HCT116 (cell line): ENCODE data around the gene SACM1L. TPM values are rescaled to one million over a fixed set of nuclear protein-coding genes. Genes with fewer than 3 reads are reported as not detected.

ENCODE experiments used
- ATAC-seq: fragments of 200-7000 bp; cut with Tn5 transposase; 2 replicates; pipeline ENCODE4 v1.9.1; 2020; ENCODE audit warnings: mild to moderate bottlenecking, moderate library complexity
- BruUV-seq: library from RNA; stranded (reverse); fragments of 400-500 nt; replicated peaks from 2 replicates; lab custom pipeline; 2021; lab: Mats Ljungman, UMichigan
- CTCF ChIA-PET: fragments of 300-600 bp; sonication (Branson Sonifier 250); formaldehyde crosslinking; loops from one replicate; lab custom pipeline; 2021; ENCODE audit warnings: antibody characterized with exemption; lab: Charles Lee
- POLR2A ChIA-PET: fragments of 300-600, 350-600 bp; sonication (Branson Sonifier 250); formaldehyde crosslinking; loops from one replicate; lab custom pipeline; 2021; ENCODE audit warnings: antibody characterized with exemption; lab: Charles Lee
- RAD21 ChIA-PET, 2 experiments: fragments of 300-600 bp; sonication (Branson Sonifier 250); formaldehyde crosslinking; loops; one replicate each; lab custom pipeline; 2023; ENCODE audit warnings: low total read pairs in 2 of 2; ENCODE audit not compliant: uncharacterized antibody in 2 of 2, unreplicated experiment in 2 of 2, low non-redundant PET in 1 of 2; lab: Charles Lee
- DNase-seq: peaks from one replicate; pipeline ENCODE4 v3.0.0-alpha.2; 2010; ENCODE audit warnings: low read depth, low spot score
- H2AFZ ChIP-seq: fragments of 200-600 bp; shearing (Covaris generic), sonication (generic); 2 replicates; pipeline ENCODE4 v1.6.1; 2017; ENCODE audit warnings: low read depth, mixed run types, mixed read lengths, antibody characterized with exemption, low read length; ENCODE audit not compliant: poor library complexity, severe bottlenecking
- H3K27ac ChIP-seq: 2 replicates; pipeline ENCODE4 v1.5.1; 2012; ENCODE audit warnings: low read depth, low read length
- H3K27me3 ChIP-seq: fragments of 200-600 bp; sonication (generic); 2 replicates; pipeline ENCODE4 v1.6.1; 2016; ENCODE audit warnings: mixed run types, low read length, mixed read lengths; ENCODE audit not compliant: insufficient read depth
- H3K36me3 ChIP-seq, 2 experiments: fragments of 200-500 bp in 1 of 2; fragments of 200-600 bp in 1 of 2; sonication (Bioruptor generic) in 1 of 2; sonication (generic) in 1 of 2; 2 replicates each; pipeline versions ENCODE4 v1.5.1 to v1.6.1; 2014 to 2016; ENCODE audit warnings: low read length in 2 of 2, inconsistent platforms in 1 of 2, mixed read lengths in 1 of 2, mixed run types in 1 of 2; ENCODE audit not compliant: insufficient read depth in 2 of 2, control insufficient read depth in 1 of 2
- H3K4me1 ChIP-seq, 2 experiments: fragments of 200-600 bp in 1 of 2; sonication (generic) in 1 of 2; 2 replicates each; pipeline versions ENCODE4 v1.5.1 to v1.6.1; 2012 to 2017; ENCODE audit warnings: low read length in 2 of 2, inconsistent platforms in 1 of 2, mild to moderate bottlenecking in 1 of 2, mixed read lengths in 1 of 2, mixed run types in 1 of 2, moderate library complexity in 1 of 2; ENCODE audit not compliant: insufficient read depth in 2 of 2, control insufficient read depth in 1 of 2
- H3K4me2 ChIP-seq: fragments of 200-600 bp; sonication (generic); 2 replicates; pipeline ENCODE4 v1.6.1; 2017; ENCODE audit warnings: mixed run types, low read length, mixed read lengths
- H3K4me3 ChIP-seq, 2 experiments: fragments of 200-600 bp in 1 of 2; sonication (generic) in 1 of 2; replicated peaks in 1 of 2; 2 replicates each; pipeline ENCODE4 v1.5.1; 2011 to 2016; ENCODE audit warnings: low read length in 2 of 2, control low read depth in 1 of 2, low read depth in 1 of 2, mild to moderate bottlenecking in 1 of 2, mixed read lengths in 1 of 2, mixed run types in 1 of 2
- H3K79me2 ChIP-seq: fragments of 200-600 bp; sonication (generic); 2 replicates; pipeline ENCODE4 v1.6.1; 2017; ENCODE audit warnings: mild to moderate bottlenecking, mixed run types, low read length, moderate library complexity, mixed read lengths; ENCODE audit not compliant: insufficient read depth
- H3K9ac ChIP-seq: fragments of 200-600 bp; sonication (generic); 2 replicates; pipeline ENCODE4 v1.6.1; 2016; ENCODE audit warnings: low read length, mixed read lengths
- H3K9me2 ChIP-seq: fragments of 200-600 bp; sonication (generic), shearing (Covaris generic); 2 replicates; pipeline ENCODE4 v1.6.1; 2017; ENCODE audit warnings: mixed run types, mild to moderate bottlenecking, moderate library complexity; ENCODE audit not compliant: insufficient read depth
- H3K9me3 ChIP-seq, 2 experiments: fragments of 200-500 bp in 1 of 2; fragments of 200-600 bp in 1 of 2; sonication (Bioruptor generic) in 1 of 2; sonication (generic) in 1 of 2; 2 replicates each; pipeline ENCODE4 v1.6.1; 2014 to 2017; ENCODE audit warnings: low read length in 2 of 2, mixed read lengths in 2 of 2, inconsistent platforms in 1 of 2, low read depth in 1 of 2, mild to moderate bottlenecking in 1 of 2, mixed run types in 1 of 2, moderate library complexity in 1 of 2; ENCODE audit not compliant: control insufficient read depth in 1 of 2, insufficient read depth in 1 of 2
- H4K20me1 ChIP-seq: fragments of 200-600 bp; sonication (generic), shearing (Covaris generic); 2 replicates; pipeline ENCODE4 v1.6.1; 2017; ENCODE audit warnings: mixed run types, mild to moderate bottlenecking, moderate library complexity; ENCODE audit not compliant: insufficient read depth
- EGR1 ChIP-seq: IDR thresholded peaks from 2 replicates; pipeline ENCODE4 v1.6.1; 2012; ENCODE audit warnings: low read depth
- ELF1 ChIP-seq: IDR thresholded peaks from 2 replicates; pipeline ENCODE4 v1.6.1; 2012; ENCODE audit warnings: low read depth, borderline replicate concordance
- EZH2 ChIP-seq: fragments of 200-600 bp; sonication (generic); IDR thresholded peaks from 2 replicates; pipeline ENCODE4 v1.6.1; 2017; ENCODE audit warnings: antibody characterized with exemption, mixed run types
- EZH2phosphoT487 ChIP-seq: fragments of 200-600 bp; IDR thresholded peaks from 2 replicates; pipeline ENCODE4 v1.6.1; 2018; ENCODE audit warnings: antibody characterized with exemption, borderline replicate concordance
- FOSL1 ChIP-seq: IDR thresholded peaks from 2 replicates; pipeline ENCODE4 v1.6.1; 2012; ENCODE audit warnings: low read depth
- JUND ChIP-seq: IDR thresholded peaks from 2 replicates; pipeline ENCODE4 v1.6.1; 2012
- POLR2A ChIP-seq: IDR thresholded peaks from 2 replicates; pipeline ENCODE4 v1.7.0; 2011; ENCODE audit warnings: borderline replicate concordance; ENCODE audit not compliant: insufficient read depth, insufficient read length; ENCODE audit errors: extremely low read depth
- RAD21 ChIP-seq: IDR thresholded peaks from 2 replicates; pipeline ENCODE4 v1.6.1; 2012; ENCODE audit warnings: low read depth, mild to moderate bottlenecking
- SP1 ChIP-seq: IDR thresholded peaks from 2 replicates; pipeline ENCODE4 v1.6.1; 2012; ENCODE audit warnings: low read depth
- SRF ChIP-seq: IDR thresholded peaks from 2 replicates; pipeline ENCODE4 v1.6.1; 2012; ENCODE audit warnings: low read depth
- YY1 ChIP-seq: IDR thresholded peaks from 2 replicates; pipeline ENCODE4 v1.6.1; 2011; ENCODE audit warnings: low read length, low read depth, moderate library complexity, mild to moderate bottlenecking; ENCODE audit not compliant: insufficient replicate concordance; ENCODE audit errors: extremely low read depth
- ZFX ChIP-seq: fragments of 450-650 bp; IDR thresholded peaks from 2 replicates; pipeline ENCODE4 v1.6.1; 2017
- ZNF274 ChIP-seq: fragments of 200-500 bp; sonication (Bioruptor generic); IDR thresholded peaks from 2 replicates; pipeline ENCODE4 v1.6.1; 2014; ENCODE audit warnings: mild to moderate bottlenecking, low read depth, low read length, inconsistent platforms
- intact Hi-C: fragments of 100-400 bp; cut with micrococcal nuclease; formaldehyde crosslinking; loops from 2 replicates; pipeline ENCODE4 v1.10.0; 2022
- total RNA-seq: library from RNA; stranded (reverse); gene quantifications from one replicate; pipeline ENCODE4 v1.2.1, GENCODE V29; 2021; ENCODE audit not compliant: unreplicated experiment
- TF ChIP-seq, protein P1 (sequence below): IDR thresholded peaks from 2 replicates; pipeline ENCODE4 v1.6.1; 2012
- TF ChIP-seq, protein P2 (sequence below): IDR thresholded peaks from 2 replicates; pipeline ENCODE4 v1.6.1; 2012; ENCODE audit warnings: low read depth
- TF ChIP-seq, protein P3 (sequence below): IDR thresholded peaks from 2 replicates; pipeline ENCODE4 v1.6.1; 2012

The SACM1L gene
- total RNA-seq, 1 experiment from 2014 or later, result 27.3 TPM

DNA sequence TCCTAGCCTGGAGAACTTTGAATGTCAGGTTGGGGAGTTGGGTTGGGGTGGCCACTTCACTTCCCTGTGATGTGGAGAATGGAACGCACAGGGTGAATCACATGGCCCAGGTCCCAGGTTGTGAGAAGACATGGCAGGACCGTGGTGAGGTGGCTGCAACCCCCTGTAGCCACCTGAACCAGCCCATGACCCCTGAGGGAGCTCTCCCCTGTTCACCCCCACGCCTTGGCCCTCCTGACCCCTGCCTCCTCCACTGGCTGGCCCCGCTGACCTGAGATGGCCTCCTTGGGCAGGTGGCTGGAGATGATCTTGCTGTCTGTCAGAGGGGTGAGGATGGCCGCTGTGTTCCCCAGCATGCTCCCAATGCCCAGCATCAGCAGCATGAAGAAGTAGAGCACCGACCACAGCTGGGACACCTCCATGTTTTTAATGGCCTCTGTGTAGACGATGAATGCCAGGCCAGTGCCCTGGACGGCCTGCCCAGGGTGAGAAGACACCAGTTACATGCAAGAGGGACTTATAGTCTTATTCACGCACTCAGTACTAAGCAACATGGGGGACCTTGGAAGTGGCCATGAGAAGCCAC lies 76.2 kb downstream of the SACM1L start:
- TF ChIP-seq ZNF274, result no peak
- TF ChIP-seq ELF1, result no peak
- TF ChIP-seq, protein P1, sequence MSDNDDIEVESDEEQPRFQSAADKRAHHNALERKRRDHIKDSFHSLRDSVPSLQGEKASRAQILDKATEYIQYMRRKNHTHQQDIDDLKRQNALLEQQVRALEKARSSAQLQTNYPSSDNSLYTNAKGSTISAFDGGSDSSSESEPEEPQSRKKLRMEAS, result no peak
- no peak for TF ChIP-seq EZH2phosphoT487
- TF ChIP-seq, protein P2, sequence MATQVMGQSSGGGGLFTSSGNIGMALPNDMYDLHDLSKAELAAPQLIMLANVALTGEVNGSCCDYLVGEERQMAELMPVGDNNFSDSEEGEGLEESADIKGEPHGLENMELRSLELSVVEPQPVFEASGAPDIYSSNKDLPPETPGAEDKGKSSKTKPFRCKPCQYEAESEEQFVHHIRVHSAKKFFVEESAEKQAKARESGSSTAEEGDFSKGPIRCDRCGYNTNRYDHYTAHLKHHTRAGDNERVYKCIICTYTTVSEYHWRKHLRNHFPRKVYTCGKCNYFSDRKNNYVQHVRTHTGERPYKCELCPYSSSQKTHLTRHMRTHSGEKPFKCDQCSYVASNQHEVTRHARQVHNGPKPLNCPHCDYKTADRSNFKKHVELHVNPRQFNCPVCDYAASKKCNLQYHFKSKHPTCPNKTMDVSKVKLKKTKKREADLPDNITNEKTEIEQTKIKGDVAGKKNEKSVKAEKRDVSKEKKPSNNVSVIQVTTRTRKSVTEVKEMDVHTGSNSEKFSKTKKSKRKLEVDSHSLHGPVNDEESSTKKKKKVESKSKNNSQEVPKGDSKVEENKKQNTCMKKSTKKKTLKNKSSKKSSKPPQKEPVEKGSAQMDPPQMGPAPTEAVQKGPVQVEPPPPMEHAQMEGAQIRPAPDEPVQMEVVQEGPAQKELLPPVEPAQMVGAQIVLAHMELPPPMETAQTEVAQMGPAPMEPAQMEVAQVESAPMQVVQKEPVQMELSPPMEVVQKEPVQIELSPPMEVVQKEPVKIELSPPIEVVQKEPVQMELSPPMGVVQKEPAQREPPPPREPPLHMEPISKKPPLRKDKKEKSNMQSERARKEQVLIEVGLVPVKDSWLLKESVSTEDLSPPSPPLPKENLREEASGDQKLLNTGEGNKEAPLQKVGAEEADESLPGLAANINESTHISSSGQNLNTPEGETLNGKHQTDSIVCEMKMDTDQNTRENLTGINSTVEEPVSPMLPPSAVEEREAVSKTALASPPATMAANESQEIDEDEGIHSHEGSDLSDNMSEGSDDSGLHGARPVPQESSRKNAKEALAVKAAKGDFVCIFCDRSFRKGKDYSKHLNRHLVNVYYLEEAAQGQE, result no peak
- no peak for TF ChIP-seq RAD21
- no peak for TF ChIP-seq FOSL1
- TF ChIP-seq, protein P3, sequence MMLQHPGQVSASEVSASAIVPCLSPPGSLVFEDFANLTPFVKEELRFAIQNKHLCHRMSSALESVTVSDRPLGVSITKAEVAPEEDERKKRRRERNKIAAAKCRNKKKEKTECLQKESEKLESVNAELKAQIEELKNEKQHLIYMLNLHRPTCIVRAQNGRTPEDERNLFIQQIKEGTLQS, result no peak
- TF ChIP-seq POLR2A, result no peak
- TF ChIP-seq EZH2, result no peak
- TF ChIP-seq YY1, result no peak
- TF ChIP-seq EGR1, result no peak
- TF ChIP-seq SRF, result no peak
- no peak for TF ChIP-seq SP1
- no peak for TF ChIP-seq ZFX
- TF ChIP-seq JUND, result no peak
- intact Hi-C loops, result loop anchor here (10.0 kb wide), 1 partner anchor 609 kb away; the partner anchor contains the start of gene CCR5
- ATAC-seq (no peak), DNase-seq (no peak)
- ChIA-PET CTCF (no interaction called here), RAD21 (no interaction called here), POLR2A (no interaction called here)
- Histone ChIP-seq H3K36me3 (no peaks in the 10 kb centered on the region), H3K27ac (no peak overlapping the region), H3K4me1 (peaks cover 10 to 18% of the 10 kb centered on the region in 2 experiments; a peak in 3 of 4 replicates), H3K9me3 (no peaks in the 10 kb centered on the region), H3K9ac (no peak overlapping the region), H3K4me3 (no peak overlapping the region), H2AFZ (no peak overlapping the region), H3K27me3 (no peaks in the 10 kb centered on the region), H4K20me1 (no peaks in the 10 kb centered on the region), H3K4me2 (no peak overlapping the region), H3K79me2 (no peaks in the 10 kb centered on the region), H3K9me2 (no peaks in the 10 kb centered on the region)
- BruUV-seq, result no TSS peak
